Osteocyte (in vitro differentiated cells): Measurements from ENCODE around the gene TNK2. TPM values are rescaled to one million over a fixed set of nuclear protein-coding genes. Genes with fewer than 3 reads are reported as not detected.
"Not testable (repeated sequence)": the region's sequence is repeated elsewhere in the genome, so short reads cannot be mapped to it uniquely, and the experiment has no call there.

Experiments used
- DNase-seq: peaks from one replicate; pipeline ENCODE4 v3.0.0; 2021; ENCODE audit warnings: mixed read lengths; ENCODE audit not compliant: unreplicated experiment; ENCODE audit errors: extremely low spot score
- H3K27ac Mint-ChIP-seq: one replicate; pipeline ENCODE4 v1.8.0; 2021; ENCODE audit warnings: mild to moderate bottlenecking, mixed read lengths; ENCODE audit not compliant: unreplicated experiment
- H3K27me3 Mint-ChIP-seq: one replicate; pipeline ENCODE4 v1.8.0; 2021; ENCODE audit warnings: mixed read lengths; ENCODE audit not compliant: unreplicated experiment
- H3K36me3 Mint-ChIP-seq: one replicate; pipeline ENCODE4 v1.8.0; 2021; ENCODE audit warnings: mixed read lengths; ENCODE audit not compliant: unreplicated experiment
- H3K4me1 Mint-ChIP-seq: one replicate; pipeline ENCODE4 v1.8.0; 2021; ENCODE audit warnings: mixed read lengths; ENCODE audit not compliant: unreplicated experiment
- H3K4me3 Mint-ChIP-seq: one replicate; pipeline ENCODE4 v1.8.0; 2021; ENCODE audit warnings: mild to moderate bottlenecking, moderate library complexity, mixed read lengths; ENCODE audit not compliant: unreplicated experiment
- H3K9me3 Mint-ChIP-seq: one replicate; pipeline ENCODE4 v1.8.0; 2021; ENCODE audit warnings: mixed read lengths; ENCODE audit not compliant: unreplicated experiment
- CTCF ChIP-seq: fragments of 200-600 bp; sonication (generic); IDR thresholded peaks from 2 replicates; pipeline ENCODE4 v1.5.0; 2021; ENCODE audit warnings: antibody characterized with exemption, mild to moderate bottlenecking, moderate library complexity
- total RNA-seq: library from RNA; stranded (reverse); gene quantifications from 2 replicates; pipeline ENCODE4 v1.2.1, GENCODE V29; 2021

TNK2 gene
- total RNA-seq, 1 donor from 2014 or later, result 54.2 TPM

GRCh38 chr3:195946910-195947699, 38.8 kb upstream of the TNK2 start:
- H3K9me3 Mint-ChIP-seq, result peaks cover 15% of the 10 kb centered on the region
- H3K4me3 Mint-ChIP-seq, H3K4me1 Mint-ChIP-seq, H3K27me3 Mint-ChIP-seq, H3K27ac Mint-ChIP-seq: not testable (repeated sequence)
- peaks cover 37% of the 10 kb centered on the region for H3K36me3 Mint-ChIP-seq
- peak; percentile 72 for DNase-seq

- not testable (repeated sequence) for H3K4me3 Mint-ChIP-seq, H3K27ac Mint-ChIP-seq, H3K4me1 Mint-ChIP-seq, DNase-seq, H3K27me3 Mint-ChIP-seq
- Mint-ChIP-seq H3K36me3 (peaks cover 49% of the 10 kb centered on the region), H3K9me3 (peaks cover 15% of the 10 kb centered on the region)
These were observed 33.0 kb upstream of the TNK2 start for GRCh38 chr3:195941265-195941815.

GRCh38 chr3:195940806-195941205, 32.5 kb upstream of the TNK2 start:
- H3K4me3 Mint-ChIP-seq, DNase-seq, H3K27ac Mint-ChIP-seq, H3K27me3 Mint-ChIP-seq, H3K4me1 Mint-ChIP-seq: not testable (repeated sequence)
- Mint-ChIP-seq H3K36me3 (peaks cover 49% of the 10 kb centered on the region), H3K9me3 (peaks cover 15% of the 10 kb centered on the region)

GRCh38 chr3:195939526-195940470, 31.4 kb upstream of the TNK2 start:
- H3K36me3 Mint-ChIP-seq, result peaks cover 48% of the 10 kb centered on the region
- not testable (repeated sequence) for H3K27me3 Mint-ChIP-seq, H3K27ac Mint-ChIP-seq, DNase-seq, H3K4me1 Mint-ChIP-seq, H3K4me3 Mint-ChIP-seq
- H3K9me3 Mint-ChIP-seq, result peaks cover 15% of the 10 kb centered on the region

GRCh38 chr3:195933044-195933430, 24.7 kb upstream of the TNK2 start:
- peaks cover 10% of the 10 kb centered on the region for H3K36me3 Mint-ChIP-seq
- H3K27me3 Mint-ChIP-seq, H3K4me1 Mint-ChIP-seq, H3K27ac Mint-ChIP-seq, DNase-seq, H3K4me3 Mint-ChIP-seq, H3K9me3 Mint-ChIP-seq: not testable (repeated sequence)

GRCh38 chr3:195932418-195933043, 24.2 kb upstream of the TNK2 start:
- Mint-ChIP-seq H3K9me3 (no peaks in the 10 kb centered on the region), H3K4me1 (peaks cover 2% of the 10 kb centered on the region), H3K27me3 (no peaks in the 10 kb centered on the region), H3K4me3 (no peak overlapping the region), H3K36me3 (peaks cover 6% of the 10 kb centered on the region), H3K27ac (no peak overlapping the region)
- DNase-seq, result no peak
- no peak for TF ChIP-seq CTCF

GRCh38 chr3:195931582-195932273, 23.4 kb upstream of the TNK2 start:
- no peaks in the 10 kb centered on the region for H3K9me3 Mint-ChIP-seq
- no peak overlapping the region for H3K4me3 Mint-ChIP-seq
- H3K4me1 Mint-ChIP-seq, result peaks cover 2% of the 10 kb centered on the region
- H3K27ac Mint-ChIP-seq, result no peak overlapping the region
- H3K36me3 Mint-ChIP-seq, result peaks cover 6% of the 10 kb centered on the region
- no peaks in the 10 kb centered on the region for H3K27me3 Mint-ChIP-seq
- no peak for DNase-seq
- TF ChIP-seq CTCF, result no peak
